Stimulated activated CD4-positive, alpha-beta T cell treated with anti-CD3 and anti-CD28 coated beads, Interleukin-4, amount 100 ng/mL, for 1 hour (primary cell): Measurements from ENCODE around the gene ACRBP.
A peak's percentile ranks its signal among the peaks of the same experiment; 100 is the strongest.
"Not testable (repeated sequence)": the region's sequence is repeated elsewhere in the genome, so short reads cannot be mapped to it uniquely, and the experiment has no call there.

Experiments used
- DNase-seq: peaks from one replicate; pipeline ENCODE4 v3.0.0-alpha.2; 2020

Gene ACRBP

DNA sequence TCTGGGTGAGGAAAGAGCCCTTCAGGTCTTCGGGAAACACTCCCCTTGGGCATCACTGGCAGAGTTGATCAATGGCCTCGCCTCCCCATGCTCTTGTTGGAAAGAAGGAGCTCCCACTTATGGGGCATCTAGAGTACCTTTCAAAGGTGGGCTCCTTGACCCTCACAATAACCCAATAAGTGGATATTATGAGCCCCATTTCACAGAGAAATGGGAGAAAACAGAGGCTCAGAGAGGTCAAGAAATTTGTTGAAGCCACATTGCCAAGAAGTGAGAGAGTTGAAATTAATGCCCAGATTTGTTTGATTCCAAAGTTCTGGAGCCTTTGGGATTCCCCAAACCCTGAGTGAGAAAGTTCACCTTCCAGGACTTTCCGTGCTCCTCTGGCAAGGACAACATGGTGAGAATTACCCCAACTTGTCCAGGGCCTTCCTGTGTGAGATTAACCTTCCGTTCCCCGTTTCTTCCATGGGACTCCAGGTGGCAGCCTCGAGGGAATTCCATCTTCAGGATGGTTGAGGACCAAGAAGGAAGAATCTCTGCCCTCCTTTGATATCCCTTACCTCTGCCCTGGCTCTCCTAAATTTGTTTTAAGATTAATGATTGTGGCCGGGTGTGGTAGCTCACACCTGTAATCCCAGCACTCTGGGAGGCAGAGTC lies 32.6 kb downstream of the ACRBP start:
- no peak for DNase-seq

DNA sequence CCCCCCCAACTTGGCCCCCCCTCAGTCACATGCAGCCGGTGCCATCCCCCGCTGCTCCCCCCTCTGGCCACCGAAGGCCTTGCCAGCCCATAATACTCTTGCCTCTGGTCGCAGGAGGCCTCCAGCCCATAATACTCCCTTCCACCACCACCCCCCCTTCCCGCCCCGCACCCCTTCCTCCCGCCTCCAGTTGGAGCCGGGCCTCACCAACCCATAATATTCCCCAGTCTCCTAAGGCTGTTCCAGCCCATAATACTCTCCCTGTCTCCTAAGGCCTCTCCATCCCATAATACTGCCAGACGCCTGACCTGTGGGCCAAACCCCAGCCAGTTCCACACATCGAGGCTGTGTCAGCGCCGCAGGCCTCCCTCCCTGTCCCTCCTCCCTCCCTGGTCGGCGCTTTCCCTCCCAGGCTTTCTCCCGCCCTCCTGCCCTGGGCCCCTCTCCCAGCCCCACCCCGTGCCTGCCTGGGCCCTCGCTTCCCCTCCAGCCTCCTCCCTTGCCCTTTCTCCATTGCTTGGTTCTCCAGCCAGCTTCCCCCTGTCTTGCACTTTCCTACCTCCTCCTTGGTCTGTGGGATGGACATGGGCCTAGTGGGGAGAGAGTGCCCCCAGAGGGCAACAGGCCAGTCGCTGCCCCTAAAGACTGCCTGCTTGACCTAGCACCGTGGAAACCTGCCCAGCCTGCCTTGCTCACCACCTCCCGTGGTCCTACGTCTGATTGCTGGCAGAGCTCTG lies 33.3 kb downstream of the ACRBP start:
- no peak for DNase-seq

DNA sequence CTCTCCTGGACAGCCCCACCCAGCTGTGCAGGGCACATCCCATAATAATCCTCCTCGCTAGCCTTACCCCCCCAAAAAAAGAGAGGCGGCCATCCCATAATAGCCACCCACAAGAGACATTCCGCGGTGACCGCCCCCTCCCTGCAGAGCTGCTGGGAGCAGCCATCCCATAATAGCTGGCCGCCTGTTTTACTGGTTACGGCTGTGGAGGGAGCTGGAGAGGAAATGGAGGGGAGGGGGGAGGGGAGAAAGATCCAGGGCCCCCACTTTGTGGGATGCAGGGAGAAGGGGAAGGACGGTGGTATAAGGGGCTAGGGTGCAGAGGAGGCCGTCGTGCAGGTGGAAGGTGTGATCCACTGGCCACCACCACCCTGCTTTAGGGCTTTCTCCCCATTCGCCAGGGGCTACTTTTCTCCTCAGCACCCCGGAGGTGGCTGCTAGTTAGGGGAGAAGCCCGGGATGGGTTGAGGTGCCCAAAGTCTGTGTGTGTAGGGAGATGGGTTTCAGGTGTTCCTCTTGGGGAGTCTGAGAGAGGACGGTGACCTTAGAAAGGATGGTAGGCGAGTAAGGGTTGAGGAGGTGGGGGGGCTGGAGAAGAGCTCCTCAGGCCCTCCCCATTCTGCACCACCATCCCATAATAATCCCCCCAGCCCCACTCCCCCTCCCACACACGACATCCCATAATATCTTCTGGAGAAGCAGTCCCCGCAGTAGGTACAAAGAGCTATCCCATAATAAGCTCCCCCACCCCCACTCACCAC lies 34.0 kb downstream of the ACRBP start:
- no peak for DNase-seq

DNA sequence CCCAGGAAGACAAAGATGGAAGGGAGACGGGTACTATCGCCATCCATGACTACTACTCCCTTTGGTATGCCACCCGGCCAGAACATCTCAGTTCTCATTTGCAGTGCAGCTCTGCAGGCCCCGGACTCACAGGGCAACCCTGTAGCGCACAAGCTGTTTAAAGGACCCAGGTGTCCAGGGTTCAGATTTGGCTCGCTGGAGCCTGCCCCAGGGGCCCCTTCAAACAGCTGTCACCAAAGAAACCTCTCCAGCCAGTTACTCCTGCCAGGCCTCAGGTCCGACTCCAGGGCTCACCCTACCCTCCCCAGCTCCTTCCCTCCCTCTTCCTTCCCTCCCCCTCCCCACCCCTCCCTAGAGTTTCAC lies 34.6 kb downstream of the ACRBP start:
- DNase-seq, result no peak

GRCh38 chr12:6612247-6612646 lies 35.0 kb downstream of the ACRBP start:
- DNase-seq, result no peak

DNA sequence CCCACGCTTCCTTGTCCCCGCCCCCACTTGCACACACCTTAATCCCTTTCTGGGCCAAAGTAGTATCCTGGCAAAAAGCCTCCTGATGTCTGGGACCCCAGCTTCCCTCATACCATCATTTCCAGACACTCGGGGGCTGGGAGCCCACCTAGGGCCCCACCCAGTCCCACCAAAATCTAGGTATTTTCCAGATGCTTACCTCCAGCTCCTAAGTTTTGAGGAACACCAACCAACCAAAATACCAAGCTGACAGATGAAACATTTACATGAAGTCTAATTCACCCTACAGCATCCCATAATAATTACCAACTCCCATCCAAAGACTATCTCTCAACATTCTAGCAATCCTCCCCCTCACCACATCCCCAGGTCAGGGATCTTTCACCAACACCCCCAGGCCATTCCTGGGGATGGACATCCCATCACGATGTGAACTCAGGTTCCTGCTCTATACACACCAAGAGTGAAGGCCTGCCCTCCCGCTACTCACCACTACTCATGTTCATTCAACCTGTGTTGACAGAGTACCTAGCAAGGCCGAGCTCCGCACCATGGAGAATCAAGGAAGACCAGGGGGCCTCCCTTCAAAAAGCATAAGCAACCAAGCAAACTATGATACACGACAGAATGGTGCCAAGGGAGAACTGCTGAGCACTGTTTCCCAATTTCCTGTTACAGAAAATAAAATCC lies 38.5 kb downstream of the ACRBP start:
- no peak for DNase-seq

DNA sequence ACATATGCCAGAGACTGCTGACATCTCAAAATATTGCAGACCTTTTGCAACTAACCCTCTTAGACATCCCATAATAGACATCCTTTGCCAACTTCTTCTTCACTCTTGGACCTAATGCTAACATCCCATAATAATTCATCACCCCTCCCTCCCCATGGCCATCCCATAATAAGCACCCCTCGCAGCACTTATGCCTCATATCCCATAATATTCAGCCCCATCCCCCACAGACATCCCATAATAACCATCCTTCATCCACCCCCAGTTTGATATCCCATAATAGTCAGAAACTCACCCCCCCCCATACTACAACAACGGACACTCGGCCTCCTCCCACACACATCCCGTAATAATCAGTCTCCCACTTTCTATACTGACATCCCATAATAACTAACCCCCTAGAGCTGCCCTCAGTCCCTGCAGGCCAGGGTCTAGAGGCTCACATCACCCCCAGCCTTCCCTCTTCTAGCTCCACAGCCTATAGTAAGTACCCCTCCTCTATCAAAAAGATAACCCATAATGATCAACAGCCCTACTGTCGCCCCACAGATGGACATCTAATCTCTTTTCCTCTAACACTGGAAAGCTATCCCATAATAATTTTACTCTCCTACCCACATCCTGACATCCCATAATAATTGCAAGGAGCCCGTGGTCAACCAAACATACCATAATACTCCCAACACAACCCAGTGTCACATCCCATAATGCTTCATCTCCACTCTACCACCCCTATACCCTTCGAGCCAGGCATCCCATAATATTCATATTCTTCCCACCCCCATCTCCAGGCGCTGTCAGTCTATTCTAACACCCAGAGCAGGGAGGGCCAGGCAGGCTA lies 39.3 kb downstream of the ACRBP start:
- DNase-seq, result peak; percentile 64

- peak; percentile 75 for DNase-seq
Measured at GRCh38 chr12:6606331-6607131, 40.7 kb downstream of the ACRBP start.

DNA sequence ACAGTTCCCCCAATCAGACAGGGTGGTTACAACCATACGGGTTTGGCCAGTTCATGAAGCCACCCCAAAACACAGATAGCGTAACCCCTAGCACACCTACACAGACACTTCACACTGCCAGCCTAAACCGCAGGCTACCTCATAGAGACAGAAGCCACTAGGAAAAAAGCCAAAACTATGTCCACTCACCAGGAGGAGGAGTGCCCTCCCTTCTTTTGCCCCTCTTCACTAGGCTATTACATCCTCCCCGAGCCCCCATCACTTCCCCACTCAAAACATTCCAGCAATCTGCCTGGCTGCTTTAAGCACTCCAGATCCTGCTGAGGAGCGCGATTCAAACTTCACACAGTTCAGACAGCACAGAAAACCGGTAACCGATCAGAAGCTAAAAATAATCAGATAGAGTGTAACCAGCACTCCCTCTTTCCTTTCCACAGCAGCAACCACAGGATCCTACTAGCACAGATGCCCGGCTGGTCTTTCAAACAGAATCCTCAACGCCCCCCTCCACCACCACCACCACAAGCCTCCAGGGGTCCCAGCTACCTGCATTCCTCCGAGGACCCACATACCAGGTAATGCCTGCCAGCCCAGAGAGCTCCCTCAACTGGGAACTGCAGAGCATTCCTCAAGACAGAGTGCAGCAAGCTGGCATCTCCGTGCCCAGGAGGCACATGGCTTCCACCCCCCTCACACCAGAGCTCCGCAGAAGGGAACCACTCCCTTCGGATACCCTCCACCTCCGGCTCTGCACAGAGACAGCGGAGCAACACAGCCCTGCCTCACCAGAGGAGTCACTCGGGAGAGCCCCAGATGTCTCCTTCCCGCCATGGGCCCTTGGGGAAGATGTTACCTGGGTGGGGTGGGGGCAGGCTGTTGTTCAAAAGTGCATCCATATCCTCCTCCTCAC lies 41.6 kb downstream of the ACRBP start:
- DNase-seq, result no peak

DNA sequence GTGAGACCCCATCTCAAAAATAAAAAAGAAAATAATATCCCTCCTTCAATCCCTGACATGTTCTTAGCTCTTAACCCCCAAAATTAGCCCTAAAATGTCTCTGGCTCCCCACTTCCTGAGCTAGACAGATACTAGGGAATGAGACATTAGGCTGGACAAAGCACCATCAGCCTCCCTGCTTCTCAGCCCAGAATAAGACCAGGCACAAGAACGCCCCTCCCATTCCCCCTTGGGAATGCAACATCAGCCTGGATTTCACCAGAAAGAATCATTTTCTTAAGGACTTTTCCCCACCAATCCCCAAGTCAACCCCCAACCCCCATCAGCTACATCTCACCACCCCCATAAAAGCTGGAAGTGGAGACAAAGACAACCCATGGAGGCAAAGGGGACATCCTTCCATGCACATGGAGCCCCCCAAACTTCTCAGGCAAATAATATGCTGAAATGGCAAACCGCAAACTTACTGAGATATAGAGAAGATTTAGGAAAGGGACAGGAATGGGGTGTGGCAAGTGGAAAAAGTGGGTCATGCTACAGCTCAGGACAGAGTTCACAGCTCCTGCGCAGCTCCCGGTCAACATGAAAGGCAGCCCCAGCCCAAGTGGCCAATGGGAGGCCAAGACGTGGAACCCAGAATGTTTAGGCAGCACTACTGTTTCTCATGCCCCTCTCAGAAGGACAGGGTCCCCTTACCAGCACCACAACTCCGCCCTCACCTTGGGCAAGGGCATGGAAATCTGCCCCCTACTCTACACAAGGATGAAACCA lies 42.8 kb downstream of the ACRBP start:
- DNase-seq, result no peak

- DNase-seq, result no peak
Measured at GRCh38 chr12:6603095-6603567, 44.1 kb downstream of the ACRBP start.

DNA sequence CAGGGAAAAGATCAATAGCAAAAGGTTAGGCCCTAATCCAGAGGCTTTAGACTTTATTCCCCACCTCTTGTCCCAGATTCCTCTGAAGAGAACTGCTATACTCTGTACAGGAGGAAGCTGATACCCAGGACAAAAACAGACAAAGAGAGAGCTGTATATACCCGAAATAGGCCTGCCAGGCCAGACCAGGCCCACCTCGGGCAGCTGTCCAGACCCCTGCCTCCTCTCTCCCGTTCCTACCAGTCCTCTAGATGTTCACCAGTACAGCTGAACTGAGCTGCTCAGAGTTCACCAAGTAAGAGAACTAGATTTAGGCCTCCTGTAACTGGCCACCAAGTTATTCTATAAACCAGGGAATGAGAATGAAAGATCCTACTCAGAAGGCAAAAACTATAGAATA lies 44.7 kb downstream of the ACRBP start:
- DNase-seq, result no peak

- DNase-seq, result not testable (repeated sequence)
Measured at GRCh38 chr12:6595673-6596072, 51.6 kb downstream of the ACRBP start.

DNA sequence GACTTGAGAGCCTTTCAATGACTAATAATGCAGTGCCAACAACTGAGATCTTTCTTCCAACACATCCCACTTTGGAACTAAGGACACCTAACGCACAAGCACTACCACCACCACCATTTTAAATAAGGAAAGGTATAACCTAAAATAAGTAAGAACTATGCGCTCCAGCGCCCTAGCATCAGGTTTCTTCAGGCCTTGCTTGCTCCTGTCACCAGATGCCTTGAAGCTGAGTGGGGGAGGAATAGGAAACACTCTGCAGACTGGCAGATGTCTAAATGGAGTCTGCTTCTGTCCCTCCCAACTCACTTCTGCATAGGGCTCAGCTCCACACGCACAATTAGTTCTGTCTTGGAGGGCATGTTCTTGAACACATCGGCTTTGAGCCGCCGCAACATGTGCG lies 55.1 kb downstream of the ACRBP start:
- DNase-seq, result no peak
